H1 (cell line): ENCODE data around the gene HECTD4.

Source experiments
- BRCA1 ChIP-seq: IDR thresholded peaks from 2 replicates; pipeline ENCODE4 v1.6.1; 2012; ENCODE audit warnings: low read depth, low read length, improper control_type of control experiment
- CEBPB ChIP-seq: IDR thresholded peaks from 2 replicates; pipeline ENCODE4 v1.6.1; 2012; ENCODE audit warnings: low read depth, low read length
- POLR2A ChIP-seq, 2 experiments: IDR thresholded peaks; 1 replicate in 1 of 2; 2 replicates in 1 of 2; pipeline ENCODE4 v1.6.1; 2011; ENCODE audit warnings: low read depth in 2 of 2, low read length in 2 of 2, mild to moderate bottlenecking in 2 of 2; ENCODE audit errors: control extremely low read depth in 1 of 2
- TEAD4 ChIP-seq: IDR thresholded peaks from 2 replicates; pipeline ENCODE4 v1.6.1; 2012; ENCODE audit warnings: low read depth, low read length, inconsistent platforms, mixed read lengths
- TF ChIP-seq, protein P1 (sequence below), 3 experiments: IDR thresholded peaks; 1 replicate in 2 of 3; 2 replicates in 1 of 3; pipeline versions ENCODE4 v1.5.1 to v1.6.1; 2011; ENCODE audit warnings: low read length in 3 of 3, mild to moderate bottlenecking in 3 of 3, inconsistent platforms in 2 of 3, low read depth in 1 of 3, moderate library complexity in 1 of 3; ENCODE audit not compliant: insufficient read depth in 1 of 3; ENCODE audit errors: control extremely low read depth in 1 of 3

DNA sequence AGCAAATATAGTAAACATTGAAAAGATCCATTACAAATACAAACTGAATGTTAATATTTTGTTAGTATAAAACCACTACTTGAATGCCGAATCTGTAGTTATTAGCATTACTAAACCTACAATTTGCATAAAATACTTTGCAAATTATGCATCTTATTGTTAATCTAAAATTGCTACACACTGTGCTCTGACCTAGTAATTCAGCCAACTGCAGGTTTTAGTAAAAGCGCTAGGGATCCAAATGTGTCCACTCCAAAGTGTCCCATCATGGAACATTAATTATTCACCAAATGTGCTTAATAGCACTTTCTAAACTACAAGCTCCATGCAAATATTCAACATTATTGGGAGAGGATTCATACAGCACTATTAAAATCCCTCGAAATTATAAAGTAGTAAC lies 14.3 kb downstream of the HECTD4 start:
- TF ChIP-seq CEBPB, result no peak
- TF ChIP-seq BRCA1, result no peak
- TF ChIP-seq, protein P1, sequence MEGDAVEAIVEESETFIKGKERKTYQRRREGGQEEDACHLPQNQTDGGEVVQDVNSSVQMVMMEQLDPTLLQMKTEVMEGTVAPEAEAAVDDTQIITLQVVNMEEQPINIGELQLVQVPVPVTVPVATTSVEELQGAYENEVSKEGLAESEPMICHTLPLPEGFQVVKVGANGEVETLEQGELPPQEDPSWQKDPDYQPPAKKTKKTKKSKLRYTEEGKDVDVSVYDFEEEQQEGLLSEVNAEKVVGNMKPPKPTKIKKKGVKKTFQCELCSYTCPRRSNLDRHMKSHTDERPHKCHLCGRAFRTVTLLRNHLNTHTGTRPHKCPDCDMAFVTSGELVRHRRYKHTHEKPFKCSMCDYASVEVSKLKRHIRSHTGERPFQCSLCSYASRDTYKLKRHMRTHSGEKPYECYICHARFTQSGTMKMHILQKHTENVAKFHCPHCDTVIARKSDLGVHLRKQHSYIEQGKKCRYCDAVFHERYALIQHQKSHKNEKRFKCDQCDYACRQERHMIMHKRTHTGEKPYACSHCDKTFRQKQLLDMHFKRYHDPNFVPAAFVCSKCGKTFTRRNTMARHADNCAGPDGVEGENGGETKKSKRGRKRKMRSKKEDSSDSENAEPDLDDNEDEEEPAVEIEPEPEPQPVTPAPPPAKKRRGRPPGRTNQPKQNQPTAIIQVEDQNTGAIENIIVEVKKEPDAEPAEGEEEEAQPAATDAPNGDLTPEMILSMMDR (IDR thresholded peaks at IDR 0.05; ENCODE audit: control extremely low read depth in 1 of 3, insufficient read depth in 1 of 3, low read depth in 1 of 3, low read length in 3 of 3), result no peak
- no peak for TF ChIP-seq POLR2A (IDR thresholded peaks at IDR 0.05; ENCODE audit: control extremely low read depth in 1 of 2, low read depth in 2 of 2, low read length in 2 of 2)
- no peak for TF ChIP-seq TEAD4
